HG03558 (cell line): ENCODE measurements around the gene GOSR2.

Experiments used
- ATAC-seq: cut with Tn5 transposase; IDR thresholded peaks from one replicate; pipeline ENCODE4 v1.9.1; 2021; ENCODE audit warnings: moderate number of reproducible peaks; ENCODE audit not compliant: unreplicated experiment; ENCODE audit errors: extremely low read depth

Gene GOSR2

DNA sequence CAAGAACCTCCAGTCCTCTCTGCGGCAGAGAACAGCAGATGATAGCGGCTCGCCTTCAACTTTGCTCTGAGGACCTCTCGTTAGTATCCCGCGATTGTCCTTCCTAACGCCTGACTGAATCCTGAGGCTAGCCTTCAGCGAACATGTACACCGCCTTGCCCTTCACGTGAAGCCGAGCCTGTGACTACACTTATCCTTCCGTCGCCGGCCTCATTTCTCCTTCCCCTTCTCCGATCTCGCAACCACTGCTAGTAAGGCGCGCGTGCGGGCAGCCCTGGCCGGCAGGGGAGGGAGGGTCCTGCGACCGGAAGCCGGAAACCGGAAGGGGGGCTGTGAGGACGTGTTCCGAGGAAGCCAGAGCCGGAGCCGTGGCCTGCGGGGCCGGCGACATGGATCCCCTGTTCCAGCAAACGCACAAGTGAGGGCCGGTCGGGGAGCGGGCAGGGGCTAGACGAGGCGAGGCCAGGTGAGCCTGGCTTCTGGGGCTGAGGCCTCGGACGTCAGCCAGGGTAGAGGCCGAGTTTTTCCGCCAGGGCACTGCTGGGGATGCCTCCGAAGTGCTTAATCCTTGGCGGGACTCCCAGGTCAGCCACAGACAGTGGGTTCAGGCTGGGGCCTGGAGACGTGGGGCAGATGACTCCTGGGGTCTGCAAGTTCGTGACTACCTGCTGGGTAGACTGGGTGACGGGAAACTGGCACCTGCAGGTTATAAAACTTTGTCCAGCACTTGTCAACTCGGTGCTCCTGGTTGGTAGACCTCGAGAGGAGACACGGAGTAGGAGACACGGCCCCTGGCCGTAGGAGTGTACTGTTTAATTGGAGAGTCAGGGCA is at the start of gene GOSR2:
Gene GOSR2 (plus strand): TSS at position 357 of the 832 bp plus-strand sequence. CDS start 33 bp downstream, at position 390.
- ATAC-seq = peak; percentile 47

- ATAC-seq = no peak
These were observed 48.9 kb upstream of the GOSR2 start for GRCh38 chr17:46873941-46874645.

GRCh38 chr17:46874906-46875305 is 48.1 kb upstream of the GOSR2 start:
- no peak for ATAC-seq

DNA sequence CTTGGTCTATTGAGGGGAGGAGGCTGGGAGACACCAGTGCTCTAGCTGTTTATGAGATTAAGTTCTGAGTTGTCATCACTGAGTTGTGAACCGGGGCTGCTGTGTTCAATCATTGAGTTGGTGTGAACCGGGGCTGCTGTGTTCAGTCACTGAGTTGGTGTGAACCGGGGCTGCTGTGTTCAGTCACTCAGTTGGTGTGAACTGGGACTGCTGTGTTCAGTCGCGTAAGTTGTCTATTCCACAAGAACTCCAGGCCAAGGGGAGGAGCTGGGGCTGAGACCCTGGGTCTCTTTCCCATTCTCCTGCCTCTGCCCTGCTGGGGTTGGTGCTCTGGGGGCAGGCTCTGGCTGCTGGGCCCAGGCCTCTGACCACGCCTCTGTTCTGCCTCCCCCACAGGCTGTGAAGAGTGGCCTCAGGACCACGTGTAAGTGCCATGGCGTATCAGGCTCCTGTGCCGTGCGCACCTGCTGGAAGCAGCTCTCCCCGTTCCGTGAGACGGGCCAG is 47.1 kb upstream of the GOSR2 start:
- no peak for ATAC-seq

DNA sequence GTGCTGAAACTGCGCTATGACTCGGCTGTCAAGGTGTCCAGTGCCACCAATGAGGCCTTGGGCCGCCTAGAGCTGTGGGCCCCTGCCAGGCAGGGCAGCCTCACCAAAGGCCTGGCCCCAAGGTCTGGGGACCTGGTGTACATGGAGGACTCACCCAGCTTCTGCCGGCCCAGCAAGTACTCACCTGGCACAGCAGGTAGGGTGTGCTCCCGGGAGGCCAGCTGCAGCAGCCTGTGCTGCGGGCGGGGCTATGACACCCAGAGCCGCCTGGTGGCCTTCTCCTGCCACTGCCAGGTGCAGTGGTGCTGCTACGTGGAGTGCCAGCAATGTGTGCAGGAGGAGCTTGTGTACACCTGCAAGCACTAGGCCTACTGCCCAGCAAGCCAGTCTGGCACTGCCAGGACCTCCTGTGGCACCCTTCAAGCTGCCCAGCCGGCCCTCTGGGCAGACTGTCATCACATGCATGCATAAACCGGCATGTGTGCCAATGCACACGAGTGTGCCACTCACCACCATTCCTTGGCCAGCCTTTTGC is 46.5 kb upstream of the GOSR2 start:
- no peak for ATAC-seq

- no peak for ATAC-seq
These were observed 46.0 kb upstream of the GOSR2 start for GRCh38 chr17:46876926-46877325.

DNA sequence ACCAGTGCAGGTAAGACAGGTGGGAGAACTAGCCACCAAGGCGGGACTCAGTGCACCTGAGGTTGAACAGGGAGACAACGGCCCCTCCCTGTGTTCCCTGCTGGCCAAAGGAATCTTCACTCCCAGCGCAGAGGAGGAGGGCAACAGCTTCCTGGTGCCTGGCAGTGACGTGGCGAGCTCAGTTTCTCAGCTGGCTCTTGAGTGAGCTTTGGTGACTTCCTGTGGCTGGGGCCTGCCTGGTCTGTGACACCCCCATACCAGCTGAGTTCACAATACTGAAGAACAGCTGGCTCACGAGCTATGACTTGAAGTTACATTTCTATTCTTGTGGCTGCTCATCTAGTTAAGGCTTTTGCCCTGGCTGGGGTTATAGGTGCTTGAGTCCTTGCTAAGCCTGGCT is 45.5 kb upstream of the GOSR2 start:
- ATAC-seq = no peak

DNA sequence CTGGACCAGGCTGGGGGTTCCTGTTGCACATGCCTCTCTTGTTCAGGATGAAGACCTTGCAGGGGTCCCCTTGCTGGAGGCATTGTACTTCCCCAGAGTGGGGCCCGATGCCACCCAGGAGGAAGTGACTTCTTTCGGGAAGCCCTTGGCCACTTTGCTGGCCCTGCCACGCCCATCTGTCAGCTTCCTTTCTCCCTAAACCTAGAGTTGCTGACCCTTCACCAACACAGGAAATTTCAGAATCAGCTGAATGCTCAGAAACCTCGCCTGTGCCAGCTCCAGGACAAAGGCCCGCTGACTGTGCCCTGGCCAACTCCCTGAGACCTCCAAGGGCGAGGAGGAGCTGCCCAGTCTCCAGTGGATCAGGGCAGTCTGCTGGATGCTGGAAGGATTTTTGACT is 44.9 kb upstream of the GOSR2 start:
- ATAC-seq = no peak

DNA sequence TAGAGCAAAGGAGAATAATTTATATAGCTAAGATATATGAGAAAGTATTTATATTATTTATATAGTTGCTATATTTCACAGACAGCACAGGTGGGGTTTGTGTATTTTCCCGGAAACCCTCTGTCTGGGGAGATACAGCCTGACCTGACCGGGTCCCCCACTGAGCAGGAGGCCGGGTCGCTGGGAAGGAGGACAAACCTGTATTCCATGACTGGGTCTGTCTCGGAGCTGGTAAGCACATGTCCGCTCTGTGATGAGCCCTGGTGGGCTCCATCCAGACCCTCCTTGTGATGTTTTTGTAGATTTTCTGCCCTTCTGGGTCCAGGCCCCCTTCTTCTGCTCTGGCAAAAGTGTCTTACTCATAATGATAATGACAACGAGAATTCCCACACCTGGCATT is 43.9 kb upstream of the GOSR2 start:
- no peak for ATAC-seq

- ATAC-seq = no peak
These were observed 41.9 kb upstream of the GOSR2 start for GRCh38 chr17:46881015-46881414.

DNA sequence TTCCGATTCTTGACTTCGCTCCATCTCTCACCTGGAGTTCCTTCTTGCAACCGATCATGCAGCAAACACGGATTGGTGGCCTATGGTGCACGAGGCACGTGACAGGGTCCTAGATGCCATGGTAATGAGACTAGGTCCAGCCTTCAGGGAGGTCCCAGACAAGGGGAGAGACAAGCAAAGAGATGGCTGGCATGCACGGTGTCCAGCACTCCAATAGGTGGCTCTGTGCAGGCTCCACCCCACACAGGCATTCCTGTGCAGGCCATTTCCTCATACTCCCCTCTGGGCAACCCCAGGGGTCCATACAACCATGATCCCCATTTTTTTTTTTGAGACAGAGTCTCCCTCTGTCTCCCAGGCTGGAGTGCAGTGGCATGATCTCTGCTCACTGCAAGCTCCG is 40.3 kb upstream of the GOSR2 start:
- ATAC-seq = no peak

GRCh38 chr17:46883871-46884520 is 39.0 kb upstream of the GOSR2 start:
- ATAC-seq = no peak

DNA sequence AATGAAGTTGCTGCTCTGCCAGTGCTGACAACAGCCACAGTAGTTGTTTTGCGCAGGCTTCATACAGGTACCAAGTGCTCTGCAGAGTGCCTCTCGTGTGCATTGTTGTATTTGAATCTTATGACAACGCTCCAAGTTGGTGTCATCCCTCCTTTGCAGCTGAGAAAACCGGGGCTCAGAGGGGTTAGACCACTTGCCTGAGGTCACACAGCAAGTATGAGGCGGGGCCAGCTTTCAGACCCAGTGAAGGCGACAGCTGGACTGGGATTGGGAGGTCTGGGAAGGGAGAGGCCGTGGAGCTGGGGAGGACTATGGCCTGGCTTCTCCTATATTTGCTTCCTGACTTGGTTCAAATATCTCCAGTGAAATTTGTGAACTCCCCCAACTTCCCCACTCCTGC is 38.4 kb upstream of the GOSR2 start:
- no peak for ATAC-seq

GRCh38 chr17:46885415-46886309 is 37.3 kb upstream of the GOSR2 start:
- no peak for ATAC-seq

GRCh38 chr17:46886310-46886663 is 36.7 kb upstream of the GOSR2 start:
- no peak for ATAC-seq

GRCh38 chr17:46887717-46888116 is 35.2 kb upstream of the GOSR2 start:
- ATAC-seq = no peak

GRCh38 chr17:46888727-46889126 is 34.2 kb upstream of the GOSR2 start:
- no peak for ATAC-seq

- no peak for ATAC-seq
These were observed 33.4 kb upstream of the GOSR2 start for GRCh38 chr17:46889519-46889918.

GRCh38 chr17:46889992-46890564 is 32.9 kb upstream of the GOSR2 start:
- no peak for ATAC-seq
